COLO668 (cell line): ENCODE measurements around the gene RIPPLY1.

Source experiments
- DNase-seq: peaks from one replicate; lab custom pipeline; 2025; ENCODE audit not compliant: unreplicated experiment; lab: John Stamatoyannopoulos, UW

Gene RIPPLY1

GRCh38 chrX:106903291-106903824, at the start of gene RIPPLY1:
RIPPLY1 (minus strand) TSS chrX:106903341; CDS start chrX:106903287, 54 bp downstream.
- no peak for DNase-seq

- no peak for DNase-seq
Observed at GRCh38 chrX:106952538-106952937, 49.4 kb upstream of the RIPPLY1 start.

GRCh38 chrX:106952089-106952488, 48.9 kb upstream of the RIPPLY1 start:
- no peak for DNase-seq

GRCh38 chrX:106951230-106951629, 48.1 kb upstream of the RIPPLY1 start:
- DNase-seq = no peak

GRCh38 chrX:106950381-106950780, 47.2 kb upstream of the RIPPLY1 start:
- DNase-seq = no peak

- no peak for DNase-seq
Observed at GRCh38 chrX:106949366-106949765, 46.2 kb upstream of the RIPPLY1 start.

GRCh38 chrX:106948641-106949040, 45.5 kb upstream of the RIPPLY1 start:
- no peak for DNase-seq

GRCh38 chrX:106946464-106946863, 43.3 kb upstream of the RIPPLY1 start:
- DNase-seq = no peak

GRCh38 chrX:106940068-106940467, 36.9 kb upstream of the RIPPLY1 start:
- DNase-seq = no peak

- DNase-seq = no peak
Observed at GRCh38 chrX:106939566-106939965, 36.4 kb upstream of the RIPPLY1 start.

GRCh38 chrX:106936246-106936645, 33.1 kb upstream of the RIPPLY1 start:
- no peak for DNase-seq

- DNase-seq = no peak
Observed at GRCh38 chrX:106935175-106935574, 32.0 kb upstream of the RIPPLY1 start.

- DNase-seq = no peak
Observed at GRCh38 chrX:106933538-106933961, 30.4 kb upstream of the RIPPLY1 start.

- DNase-seq = no peak
Observed at GRCh38 chrX:106932960-106933537, 29.9 kb upstream of the RIPPLY1 start.

- no peak for DNase-seq
Observed at GRCh38 chrX:106932492-106932923, 29.4 kb upstream of the RIPPLY1 start.

- DNase-seq = no peak
Observed at GRCh38 chrX:106931831-106932491, 28.8 kb upstream of the RIPPLY1 start.

GRCh38 chrX:106928227-106928626, 25.1 kb upstream of the RIPPLY1 start:
- DNase-seq = no peak

GRCh38 chrX:106927700-106928099, 24.6 kb upstream of the RIPPLY1 start:
- no peak for DNase-seq

GRCh38 chrX:106927023-106927422, 23.9 kb upstream of the RIPPLY1 start:
- DNase-seq = no peak

GRCh38 chrX:106921637-106922036, 18.5 kb upstream of the RIPPLY1 start:
- no peak for DNase-seq

- DNase-seq = no peak
Observed at GRCh38 chrX:106919932-106920452, 16.9 kb upstream of the RIPPLY1 start, which contains the start of gene CLDN2. CLDN2 (plus strand) TSS chrX:106920402; CDS start chrX:106928229, 7,827 bp downstream.

GRCh38 chrX:106917830-106918500, 14.8 kb upstream of the RIPPLY1 start:
- DNase-seq = no peak
